Thyroid gland (tissue), 4 donors: ENCODE results near the gene CUL3. TPM values are rescaled to one million over a fixed set of nuclear protein-coding genes. Genes with fewer than 3 reads are reported as not detected.

Experiments used
- DNase-seq, 2 donors: peaks; one replicate each; pipeline ENCODE4 v3.0.0-alpha.2; 2019
- H3K27ac ChIP-seq, 3 donors: fragments of 200-600 bp; sonication (generic); 1 replicate in 2 of 3; 2 replicates in 1 of 3; pipeline ENCODE4 v1.5.1; 2016 to 2019; ENCODE audit warnings: mild to moderate bottlenecking in 1 of 3, moderate library complexity in 1 of 3
- H3K27me3 ChIP-seq: fragments of 200-600 bp; sonication (generic); one replicate; pipeline ENCODE4 v1.5.1; 2019
- H3K36me3 ChIP-seq, 2 donors: fragments of 200-600 bp; sonication (generic); one replicate each; pipeline ENCODE4 v1.5.1; 2016 to 2019
- H3K4me1 ChIP-seq, 2 donors: fragments of 200-600 bp; sonication (generic); one replicate each; pipeline ENCODE4 v1.5.1; 2017 to 2019
- H3K4me3 ChIP-seq, 3 donors: fragments of 200-600 bp; sonication (generic); replicated peaks in 1 of 3; 1 replicate in 2 of 3; 2 replicates in 1 of 3; pipeline ENCODE4 v1.5.1; 2016; ENCODE audit warnings: mild to moderate bottlenecking in 1 of 3
- H3K9me3 ChIP-seq: fragments of 200-600 bp; sonication (generic); one replicate; pipeline ENCODE4 v1.5.1; 2017
- POLR2A ChIP-seq, 2 donors: fragments of 450-650 bp; IDR thresholded peaks; one replicate each; pipeline ENCODE4 v1.6.1; 2017; ENCODE audit warnings: antibody characterized with exemption in 2 of 2, mild to moderate bottlenecking in 2 of 2, moderate library complexity in 1 of 2
- WGBS, 2 donors: methylation state at CpG; one replicate each; pipeline ENCODE4 v1.1.5; 2017; 5-methylcytosine and 5-hydroxymethylcytosine counted together
- intact Hi-C: fragments of 100-400 bp; cut with DNase I; formaldehyde crosslinking; loops from one replicate; pipeline ENCODE4 v1.15.1; 2023
- total RNA-seq, 4 donors: library from RNA; depleted of rRNA; stranded (reverse); fragments of >200 nt; gene quantifications; one replicate each; pipeline ENCODE4 v1.2.3, GENCODE V29; 2016
- TF ChIP-seq, protein P1 (sequence below), 6 experiments: fragments of 200-600 bp in 3 of 6; fragments of 450-650 bp in 3 of 6; sonication (generic) in 3 of 6; IDR thresholded peaks; one replicate each; pipeline ENCODE4 v1.5.1; 2016 to 2019; ENCODE audit warnings: antibody characterized with exemption in 6 of 6, mild to moderate bottlenecking in 2 of 6, inconsistent platforms in 1 of 6, moderate library complexity in 1 of 6

The CUL3 gene
- total RNA-seq, 4 donors from 2014 or later = 91.9 to 122 (median 107) TPM

DNA sequence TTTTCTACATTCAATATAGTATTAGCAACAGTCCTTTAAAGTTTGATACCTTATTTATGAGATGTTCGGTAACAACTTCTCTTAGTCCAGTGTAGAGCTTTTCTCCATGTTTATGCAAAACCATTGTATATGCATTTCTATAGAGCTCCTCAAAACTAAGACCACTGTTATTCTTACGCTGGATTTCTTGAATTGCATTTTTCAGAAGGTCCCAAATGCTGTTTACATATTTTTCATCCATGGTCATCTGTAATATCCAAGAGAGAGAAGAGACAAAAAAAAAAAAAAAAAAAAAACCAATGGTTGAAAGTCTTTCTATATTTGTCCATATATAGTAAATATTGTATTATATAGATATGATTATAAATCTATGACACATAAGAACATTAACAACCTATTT, 27.6 kb downstream of the CUL3 start:
- no peak for DNase-seq
- Histone ChIP-seq H3K9me3 (no peaks in the 10 kb centered on the region), H3K36me3 (no peaks in the 10 kb centered on the region), H3K27me3 (no peaks in the 10 kb centered on the region), H3K4me3 (no peak overlapping the region), H3K27ac (no peak overlapping the region), H3K4me1 (peaks cover 17 to 26% of the 10 kb centered on the region in 2 donors)
- 96 to 98% methylated on average over 2 of the region's 2 CpGs for WGBS, 2 donors
- TF ChIP-seq POLR2A (IDR thresholded peaks at IDR 0.05) = no peak
- TF ChIP-seq, protein P1, sequence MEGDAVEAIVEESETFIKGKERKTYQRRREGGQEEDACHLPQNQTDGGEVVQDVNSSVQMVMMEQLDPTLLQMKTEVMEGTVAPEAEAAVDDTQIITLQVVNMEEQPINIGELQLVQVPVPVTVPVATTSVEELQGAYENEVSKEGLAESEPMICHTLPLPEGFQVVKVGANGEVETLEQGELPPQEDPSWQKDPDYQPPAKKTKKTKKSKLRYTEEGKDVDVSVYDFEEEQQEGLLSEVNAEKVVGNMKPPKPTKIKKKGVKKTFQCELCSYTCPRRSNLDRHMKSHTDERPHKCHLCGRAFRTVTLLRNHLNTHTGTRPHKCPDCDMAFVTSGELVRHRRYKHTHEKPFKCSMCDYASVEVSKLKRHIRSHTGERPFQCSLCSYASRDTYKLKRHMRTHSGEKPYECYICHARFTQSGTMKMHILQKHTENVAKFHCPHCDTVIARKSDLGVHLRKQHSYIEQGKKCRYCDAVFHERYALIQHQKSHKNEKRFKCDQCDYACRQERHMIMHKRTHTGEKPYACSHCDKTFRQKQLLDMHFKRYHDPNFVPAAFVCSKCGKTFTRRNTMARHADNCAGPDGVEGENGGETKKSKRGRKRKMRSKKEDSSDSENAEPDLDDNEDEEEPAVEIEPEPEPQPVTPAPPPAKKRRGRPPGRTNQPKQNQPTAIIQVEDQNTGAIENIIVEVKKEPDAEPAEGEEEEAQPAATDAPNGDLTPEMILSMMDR (IDR thresholded peaks at IDR 0.05) = no peak
- intact Hi-C loops = no loop called here

DNA sequence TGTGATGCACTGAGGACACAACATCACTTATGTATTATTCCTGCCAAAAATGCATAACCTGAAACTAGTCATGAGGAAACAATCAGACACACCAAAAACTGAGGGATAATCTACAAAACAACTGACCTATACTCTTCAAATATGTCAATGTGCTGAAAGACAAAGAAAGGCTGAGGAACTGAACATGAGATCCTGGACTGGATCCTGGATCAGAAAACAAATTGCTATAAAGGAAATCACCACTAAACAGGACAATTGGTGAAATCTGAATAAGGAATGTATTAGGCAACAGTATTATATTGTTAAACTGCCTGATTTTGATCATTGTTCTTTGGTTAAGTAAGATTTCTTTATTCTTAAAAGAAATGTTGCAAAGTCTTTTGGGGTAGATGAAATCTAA, 28.8 kb downstream of the CUL3 start:
- intact Hi-C loops = no loop called here
- Histone ChIP-seq H3K36me3 (no peaks in the 10 kb centered on the region), H3K4me1 (peaks cover 11 to 19% of the 10 kb centered on the region in 2 donors), H3K27me3 (no peaks in the 10 kb centered on the region), H3K4me3 (no peak overlapping the region), H3K9me3 (no peaks in the 10 kb centered on the region), H3K27ac (no peak overlapping the region)
- DNase-seq = no peak
- TF ChIP-seq POLR2A (IDR thresholded peaks at IDR 0.05) = no peak
- TF ChIP-seq, protein P1 (IDR thresholded peaks at IDR 0.05) = no peak

DNA sequence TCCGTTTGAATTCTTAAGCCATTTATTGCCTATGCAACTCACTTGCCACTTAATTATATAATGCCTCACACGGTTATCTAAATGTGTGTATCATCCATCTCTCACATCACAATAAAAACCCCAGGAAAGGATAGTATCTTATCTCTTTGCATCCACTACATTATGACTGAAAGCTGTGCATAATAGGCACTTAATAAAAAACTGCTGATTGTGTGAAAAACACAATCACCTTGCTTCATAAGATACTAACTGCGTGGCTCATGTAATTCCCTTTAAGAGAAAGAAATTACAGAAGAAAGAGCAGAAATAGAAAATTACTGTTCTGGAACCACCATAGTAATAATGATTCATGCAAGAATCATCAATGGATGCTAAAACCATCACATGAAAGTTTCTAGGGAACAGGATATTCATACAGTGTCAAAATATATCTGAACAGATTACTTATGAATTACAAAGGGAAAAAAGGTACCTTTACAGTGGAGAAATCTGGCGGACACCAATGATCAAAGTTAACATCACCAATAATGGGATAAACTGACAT, 29.3 kb downstream of the CUL3 start:
- H3K27ac ChIP-seq = no peak overlapping the region
- peaks cover 7 to 14% of the 10 kb centered on the region in 2 donors for H3K4me1 ChIP-seq
- TF ChIP-seq, protein P1 (IDR thresholded peaks at IDR 0.05) = no peak
- no peak for TF ChIP-seq POLR2A (IDR thresholded peaks at IDR 0.05)
- no peaks in the 10 kb centered on the region for H3K27me3 ChIP-seq
- intact Hi-C loops = no loop called here
- no peak for DNase-seq
- no peaks in the 10 kb centered on the region for H3K9me3 ChIP-seq
- 93 to 94% methylated on average over 4 of the region's 4 CpGs for WGBS, 2 donors
- H3K36me3 ChIP-seq = no peaks in the 10 kb centered on the region
- no peak overlapping the region for H3K4me3 ChIP-seq

DNA sequence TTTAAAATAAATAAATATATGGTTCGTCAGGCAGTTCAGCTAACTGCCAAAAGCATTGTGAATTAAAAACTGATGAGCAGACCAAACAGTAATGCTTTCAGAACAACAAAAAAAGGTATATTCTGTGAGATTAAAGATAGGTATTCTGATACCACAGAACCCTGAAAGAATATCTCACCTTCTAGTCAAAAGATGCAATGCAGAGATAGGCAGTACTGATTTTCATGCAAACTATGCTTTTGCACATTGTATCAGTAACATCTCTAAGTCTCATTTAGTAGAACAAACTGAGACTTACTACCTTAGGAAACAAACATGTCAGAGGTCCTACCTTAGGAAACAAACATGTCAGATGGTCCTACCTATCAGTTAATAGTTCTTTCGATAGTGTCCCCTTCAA, 32.4 kb downstream of the CUL3 start:
- 96 to 97% methylated on average over 2 of the region's 2 CpGs for WGBS, 2 donors
- TF ChIP-seq POLR2A (IDR thresholded peaks at IDR 0.05) = no peak
- TF ChIP-seq, protein P1 (IDR thresholded peaks at IDR 0.05) = no peak
- intact Hi-C loops = no loop called here
- DNase-seq = no peak
- peaks cover 0 to 13% of the 10 kb centered on the region in 2 donors for H3K4me1 ChIP-seq
- H3K4me3 ChIP-seq = no peak overlapping the region
- H3K36me3 ChIP-seq = no peaks in the 10 kb centered on the region
- no peak overlapping the region for H3K27ac ChIP-seq
- no peaks in the 10 kb centered on the region for H3K9me3 ChIP-seq
- H3K27me3 ChIP-seq = no peaks in the 10 kb centered on the region

DNA sequence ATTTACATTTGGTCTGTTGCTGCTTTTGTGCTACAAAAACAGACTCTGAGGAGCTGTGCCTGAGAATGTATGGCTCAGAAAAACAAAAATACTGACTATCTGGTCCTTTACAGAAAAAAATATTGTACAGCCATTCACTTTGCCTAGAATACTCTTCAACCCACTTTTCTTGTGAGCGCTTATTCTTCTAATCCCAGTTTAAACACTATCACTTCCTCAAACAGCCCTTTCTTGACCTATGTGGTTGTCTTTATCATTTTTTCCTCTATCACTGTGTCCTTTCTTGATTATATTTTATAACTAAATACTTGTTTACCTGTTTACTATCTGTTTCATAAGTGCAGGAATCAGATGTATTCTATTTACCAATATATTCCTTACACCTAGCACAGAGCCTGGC, 33.5 kb downstream of the CUL3 start:
- Histone ChIP-seq H3K4me3 (no peak overlapping the region), H3K9me3 (no peaks in the 10 kb centered on the region), H3K27ac (no peak overlapping the region), H3K27me3 (no peaks in the 10 kb centered on the region), H3K4me1 (peaks cover 0 to 13% of the 10 kb centered on the region in 2 donors), H3K36me3 (no peaks in the 10 kb centered on the region)
- intact Hi-C loops = no loop called here
- WGBS, 2 donors = 96 to 98% methylated on average over 1 of the region's 1 CpG
- DNase-seq = no peak
- TF ChIP-seq, protein P1 (IDR thresholded peaks at IDR 0.05) = no peak
- TF ChIP-seq POLR2A (IDR thresholded peaks at IDR 0.05) = no peak
